ENCODE data around the gene ACRBP.

The ACRBP gene

GRCh38 chr12:6676962-6677361, 29.7 kb upstream of the ACRBP start:
- Histone ChIP-seq H3K9me3 (ENCODE audit: insufficient read depth, low read depth, low read length) (no peaks in the 10 kb centered on the region), H3K9ac (ENCODE audit: low read depth, low read length) (no peak overlapping the region), H3K27me3 (ENCODE audit: insufficient read depth, low read length) (no peaks in the 10 kb centered on the region), H3K4me3 (ENCODE audit: low read length) (no peak overlapping the region), H3K4me1 (ENCODE audit: insufficient read depth, low read length) (no peaks in the 10 kb centered on the region), H3K27ac (ENCODE audit: low read depth, low read length) (no peak overlapping the region), H3K36me3 (ENCODE audit: insufficient read depth, low read length) (peaks cover 88% of the 10 kb centered on the region)
- 92% methylated on average over 5 of the region's 5 CpGs for WGBS

DNA sequence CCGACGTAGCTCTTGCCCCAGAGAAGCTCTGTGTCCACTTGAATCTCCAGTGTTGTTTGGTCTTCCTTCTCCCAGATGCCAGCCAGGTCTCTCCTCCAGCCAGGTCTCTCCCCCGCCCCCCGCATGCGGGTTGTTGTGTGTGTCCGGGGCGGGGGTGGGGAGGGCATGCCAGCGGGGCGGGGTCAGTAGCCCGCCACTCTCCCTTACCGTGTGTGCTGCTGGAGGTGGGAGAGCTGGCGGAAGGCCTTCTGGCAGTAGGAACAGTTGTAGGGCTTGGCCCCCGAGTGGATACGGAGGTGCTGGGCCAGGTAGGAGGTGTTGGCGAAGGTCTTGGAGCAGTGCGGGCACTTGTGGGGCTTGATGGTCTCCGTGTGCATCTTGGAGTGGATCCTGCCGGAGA, 24.9 kb upstream of the ACRBP start:
- Histone ChIP-seq H3K9ac (ENCODE audit: low read depth, low read length) (no peak overlapping the region), H3K4me1 (ENCODE audit: insufficient read depth, low read length) (no peaks in the 10 kb centered on the region), H3K27me3 (ENCODE audit: insufficient read depth, low read length) (no peaks in the 10 kb centered on the region), H3K9me3 (ENCODE audit: insufficient read depth, low read depth, low read length) (no peaks in the 10 kb centered on the region), H3K27ac (ENCODE audit: low read depth, low read length) (no peak overlapping the region), H3K36me3 (ENCODE audit: insufficient read depth, low read length) (peaks cover 97% of the 10 kb centered on the region), H3K4me3 (ENCODE audit: low read length) (no peak overlapping the region)
- whole genome bisulfite sequencing, result 95% methylated on average over 18 of the region's 18 CpGs

DNA sequence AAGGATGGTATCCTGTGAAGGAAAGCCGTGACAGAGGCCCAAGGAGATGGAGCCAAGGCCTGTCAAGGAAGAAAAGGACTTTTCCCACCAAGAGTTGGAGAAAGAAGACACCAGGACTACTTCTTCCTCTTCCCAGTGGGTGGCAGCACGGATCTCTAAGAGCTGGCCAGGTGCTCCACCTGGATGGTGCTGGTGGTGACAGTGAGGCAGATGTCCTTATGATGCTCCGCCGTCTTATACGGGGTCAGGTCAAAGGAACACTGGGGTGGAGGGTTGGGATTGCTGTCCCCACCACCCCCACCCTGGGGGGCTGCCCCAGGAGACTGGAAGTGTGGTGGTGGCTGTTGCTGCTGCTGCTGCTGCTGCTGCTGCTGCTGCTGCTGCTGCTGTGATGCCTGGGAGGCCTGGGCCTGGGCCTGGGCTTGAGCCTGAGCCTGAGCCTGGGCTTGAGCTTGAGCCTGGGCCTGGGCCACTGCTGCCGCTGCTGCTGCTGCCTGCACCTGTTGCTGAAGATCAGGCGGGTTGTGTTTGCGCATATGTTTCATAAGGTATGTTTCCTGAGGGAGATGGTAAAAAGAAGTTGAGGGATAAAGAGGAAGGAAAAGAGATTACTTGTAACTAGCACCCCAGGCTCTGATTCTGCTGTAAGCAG, 20.5 kb upstream of the ACRBP start:
- no peaks in the 10 kb centered on the region for H3K4me1 ChIP-seq (ENCODE audit: insufficient read depth, low read length)
- no peak overlapping the region for H3K4me3 ChIP-seq (ENCODE audit: low read length)
- H3K9ac ChIP-seq (ENCODE audit: low read depth, low read length), result no peak overlapping the region
- no peaks in the 10 kb centered on the region for H3K27me3 ChIP-seq (ENCODE audit: insufficient read depth, low read length)
- peaks cover 66% of the 10 kb centered on the region for H3K36me3 ChIP-seq (ENCODE audit: insufficient read depth, low read length)
- WGBS, result 92% methylated on average over 8 of the region's 8 CpGs
- no peak overlapping the region for H3K27ac ChIP-seq (ENCODE audit: low read depth, low read length)
- no peaks in the 10 kb centered on the region for H3K9me3 ChIP-seq (ENCODE audit: insufficient read depth, low read depth, low read length)

DNA sequence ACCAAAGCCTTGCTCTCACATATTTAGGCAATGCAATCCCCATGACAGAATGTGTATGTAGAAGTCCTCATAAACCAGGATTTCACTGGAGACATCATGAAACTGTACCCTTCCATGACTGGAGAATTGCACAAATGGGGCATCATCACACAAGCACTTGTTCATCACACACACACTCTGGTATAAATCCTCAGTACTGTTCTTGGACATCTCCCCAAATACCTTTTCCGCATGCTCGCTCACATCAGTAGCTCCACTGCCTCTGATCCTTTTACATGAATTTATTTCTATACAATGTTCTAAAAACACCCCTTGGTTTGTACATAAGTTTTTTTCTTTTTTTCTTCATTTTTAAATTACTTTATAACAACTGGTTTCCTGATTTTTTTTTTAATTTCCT, 19.0 kb upstream of the ACRBP start:
- Histone ChIP-seq H3K9me3 (ENCODE audit: insufficient read depth, low read depth, low read length) (no peaks in the 10 kb centered on the region), H3K36me3 (ENCODE audit: insufficient read depth, low read length) (peaks cover 52% of the 10 kb centered on the region), H3K4me3 (ENCODE audit: low read length) (no peak overlapping the region), H3K27me3 (ENCODE audit: insufficient read depth, low read length) (no peaks in the 10 kb centered on the region), H3K9ac (ENCODE audit: low read depth, low read length) (no peak overlapping the region), H3K4me1 (ENCODE audit: insufficient read depth, low read length) (peaks cover 5% of the 10 kb centered on the region; the same call in 1 of the 2 replicates), H3K27ac (ENCODE audit: low read depth, low read length) (no peak overlapping the region)
- WGBS, result over 99% methylated on average over 2 of the region's 2 CpGs

- Histone ChIP-seq H3K9me3 (ENCODE audit: insufficient read depth, low read depth, low read length) (no peaks in the 10 kb centered on the region), H3K4me1 (ENCODE audit: insufficient read depth, low read length) (peaks cover 5% of the 10 kb centered on the region; the same call in 1 of the 2 replicates), H3K27ac (ENCODE audit: low read depth, low read length) (no peak overlapping the region), H3K9ac (ENCODE audit: low read depth, low read length) (no peak overlapping the region), H3K4me3 (ENCODE audit: low read length) (no peak overlapping the region), H3K27me3 (ENCODE audit: insufficient read depth, low read length) (no peaks in the 10 kb centered on the region), H3K36me3 (ENCODE audit: insufficient read depth, low read length) (peaks cover 39% of the 10 kb centered on the region)
- WGBS, result 97% methylated on average over 2 of the region's 2 CpGs
Measured at GRCh38 chr12:6664902-6665301, 17.7 kb upstream of the ACRBP start.

GRCh38 chr12:6662906-6663742, 15.9 kb upstream of the ACRBP start, which contains the start of gene ING4:
ING4 (minus strand) TSS chr12:6663119; CDS start chr12:6663101, 18 bp downstream.
- H3K9ac ChIP-seq (ENCODE audit: low read depth, low read length), result peak within 1 kb of the TSS; percentile 82
- H3K4me3 ChIP-seq (ENCODE audit: low read length), result peak within 1 kb of the TSS; percentile 87
- peaks cover 5% of the 10 kb centered on the region; the same call in 1 of the 2 replicates for H3K4me1 ChIP-seq (ENCODE audit: insufficient read depth, low read length)
- 3% methylated on average over 37 of the region's 37 CpGs for WGBS
- no peaks in the 10 kb centered on the region for H3K9me3 ChIP-seq (ENCODE audit: insufficient read depth, low read depth, low read length)
- H3K36me3 ChIP-seq (ENCODE audit: insufficient read depth, low read length), result peaks cover 25% of the 10 kb centered on the region
- peak within 1 kb of the TSS; percentile 50 for H3K27ac ChIP-seq (ENCODE audit: low read depth, low read length)
- H3K27me3 ChIP-seq (ENCODE audit: insufficient read depth, low read length), result no peaks in the 10 kb centered on the region

GRCh38 chr12:6662602-6662905, 15.3 kb upstream of the ACRBP start:
- Histone ChIP-seq H3K9ac (ENCODE audit: low read depth, low read length) (peak overlapping the region; percentile 82), H3K4me1 (ENCODE audit: insufficient read depth, low read length) (peaks cover 5% of the 10 kb centered on the region; the same call in 1 of the 2 replicates), H3K27ac (ENCODE audit: low read depth, low read length) (peak overlapping the region; percentile 20), H3K4me3 (ENCODE audit: low read length) (peak overlapping the region; percentile 87), H3K9me3 (ENCODE audit: insufficient read depth, low read depth, low read length) (no peaks in the 10 kb centered on the region), H3K27me3 (ENCODE audit: insufficient read depth, low read length) (no peaks in the 10 kb centered on the region), H3K36me3 (ENCODE audit: insufficient read depth, low read length) (peaks cover 19% of the 10 kb centered on the region)
- 2% methylated on average over 9 of the region's 10 CpGs for WGBS

GRCh38 chr12:6653987-6654386, 6.8 kb upstream of the ACRBP start:
- no peaks in the 10 kb centered on the region for H3K9me3 ChIP-seq (ENCODE audit: insufficient read depth, low read depth, low read length)
- no peak overlapping the region for H3K27ac ChIP-seq (ENCODE audit: low read depth, low read length)
- H3K9ac ChIP-seq (ENCODE audit: low read depth, low read length), result no peak overlapping the region
- no peaks in the 10 kb centered on the region for H3K27me3 ChIP-seq (ENCODE audit: insufficient read depth, low read length)
- H3K36me3 ChIP-seq (ENCODE audit: insufficient read depth, low read length), result peaks cover 55% of the 10 kb centered on the region
- no peak overlapping the region for H3K4me3 ChIP-seq (ENCODE audit: low read length)
- no peaks in the 10 kb centered on the region for H3K4me1 ChIP-seq (ENCODE audit: insufficient read depth, low read length)
- 99% methylated on average over 5 of the region's 5 CpGs for WGBS

- 100% methylated on average over 1 of the region's 1 CpG for WGBS
- Histone ChIP-seq H3K9ac (ENCODE audit: low read depth, low read length) (no peak overlapping the region), H3K27ac (ENCODE audit: low read depth, low read length) (no peak overlapping the region), H3K36me3 (ENCODE audit: insufficient read depth, low read length) (peaks cover 52% of the 10 kb centered on the region), H3K4me1 (ENCODE audit: insufficient read depth, low read length) (no peaks in the 10 kb centered on the region), H3K9me3 (ENCODE audit: insufficient read depth, low read depth, low read length) (no peaks in the 10 kb centered on the region), H3K4me3 (ENCODE audit: low read length) (no peak overlapping the region), H3K27me3 (ENCODE audit: insufficient read depth, low read length) (no peaks in the 10 kb centered on the region)
Measured at GRCh38 chr12:6653342-6653741, 6.1 kb upstream of the ACRBP start.

DNA sequence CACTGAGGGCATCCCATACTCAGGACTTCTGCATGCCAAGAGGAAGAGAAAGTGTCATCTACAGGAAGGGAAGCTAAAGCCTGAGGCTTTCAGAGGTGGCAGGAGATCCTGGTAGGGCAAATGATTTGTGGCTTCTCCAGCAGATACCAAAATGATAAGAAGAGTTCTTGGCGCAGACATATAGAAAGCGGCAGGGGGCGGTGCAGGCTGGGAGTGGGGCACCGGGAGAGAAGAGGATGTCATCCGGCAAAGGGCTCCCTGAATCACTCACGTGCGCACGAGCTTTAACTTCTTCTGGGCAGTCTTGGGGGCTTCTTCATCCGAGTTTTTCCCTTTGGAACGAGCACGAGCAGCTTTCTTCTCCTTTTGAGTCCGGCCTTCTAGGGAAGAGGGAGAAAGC, 5.2 kb upstream of the ACRBP start:
- no peak overlapping the region for H3K9ac ChIP-seq (ENCODE audit: low read depth, low read length)
- no peaks in the 10 kb centered on the region for H3K27me3 ChIP-seq (ENCODE audit: insufficient read depth, low read length)
- no peaks in the 10 kb centered on the region for H3K9me3 ChIP-seq (ENCODE audit: insufficient read depth, low read depth, low read length)
- H3K4me3 ChIP-seq (ENCODE audit: low read length), result no peak overlapping the region
- WGBS, result 96% methylated on average over 11 of the region's 12 CpGs
- H3K4me1 ChIP-seq (ENCODE audit: insufficient read depth, low read length), result no peaks in the 10 kb centered on the region
- peaks cover 57% of the 10 kb centered on the region for H3K36me3 ChIP-seq (ENCODE audit: insufficient read depth, low read length)
- H3K27ac ChIP-seq (ENCODE audit: low read depth, low read length), result no peak overlapping the region

DNA sequence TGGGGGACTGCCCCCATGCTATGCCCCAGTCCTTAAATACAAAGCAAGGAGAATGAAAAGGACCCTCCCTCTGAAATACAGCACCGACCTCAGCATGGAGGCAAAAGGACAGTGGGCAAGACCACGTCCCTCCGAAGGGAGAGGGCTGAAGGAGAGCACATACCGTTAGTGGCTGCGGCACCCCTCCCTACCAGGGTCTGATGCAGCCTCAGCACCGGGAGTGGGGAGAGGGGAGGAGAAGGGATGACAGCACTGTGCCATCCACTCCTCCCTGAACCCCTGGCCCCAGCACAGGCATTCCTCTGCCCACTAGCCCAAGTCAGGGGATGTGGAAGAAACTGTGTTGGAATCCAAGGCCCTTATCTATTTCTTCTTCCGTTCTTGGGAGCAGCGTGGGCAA, 3.6 kb upstream of the ACRBP start:
- no peaks in the 10 kb centered on the region for H3K9me3 ChIP-seq (ENCODE audit: insufficient read depth, low read depth, low read length)
- H3K4me1 ChIP-seq (ENCODE audit: insufficient read depth, low read length), result no peaks in the 10 kb centered on the region
- H3K4me3 ChIP-seq (ENCODE audit: low read length), result no peak overlapping the region
- no peak overlapping the region for H3K27ac ChIP-seq (ENCODE audit: low read depth, low read length)
- WGBS, result 92% methylated on average over 7 of the region's 8 CpGs
- H3K27me3 ChIP-seq (ENCODE audit: insufficient read depth, low read length), result peaks cover 4% of the 10 kb centered on the region; the same call in 1 of the 2 replicates
- peaks cover 49% of the 10 kb centered on the region for H3K36me3 ChIP-seq (ENCODE audit: insufficient read depth, low read length)
- no peak overlapping the region for H3K9ac ChIP-seq (ENCODE audit: low read depth, low read length)

Measured in HUES64 (cell line).